DND-41 (cell line): Measurements from ENCODE around the gene FOXO3.

Source experiments
- ATAC-seq: fragments of 200-7000 bp; cut with Tn5 transposase; 3 replicates; pipeline ENCODE4 v1.9.1; 2021; ENCODE audit warnings: low read depth; ENCODE audit not compliant: insufficient read depth
- DNase-seq: peaks from one replicate; pipeline ENCODE4 v3.0.0-alpha.2; 2020
- H2AFZ ChIP-seq: 2 replicates; pipeline ENCODE4 v1.6.0; 2012; ENCODE audit warnings: low read depth, low read length
- H3K27ac ChIP-seq: 2 replicates; pipeline ENCODE4 v1.5.1; 2012; ENCODE audit warnings: low read length, inconsistent platforms
- H3K27me3 ChIP-seq: fragments of 200-600 bp; sonication (generic); 2 replicates; pipeline ENCODE4 v1.6.0; 2012; ENCODE audit warnings: low read length, mild to moderate bottlenecking, inconsistent platforms; ENCODE audit not compliant: insufficient read depth, poor library complexity
- H3K36me3 ChIP-seq: 2 replicates; pipeline ENCODE4 v1.5.1; 2012; ENCODE audit warnings: low read length, inconsistent platforms; ENCODE audit not compliant: insufficient read depth
- H3K4me1 ChIP-seq: 2 replicates; pipeline ENCODE4 v1.5.1; 2012; ENCODE audit warnings: mild to moderate bottlenecking, low read length; ENCODE audit not compliant: insufficient read depth
- H3K4me2 ChIP-seq: 2 replicates; pipeline ENCODE4 v1.6.0; 2012; ENCODE audit warnings: mild to moderate bottlenecking, moderate library complexity, low read length, inconsistent platforms; ENCODE audit not compliant: insufficient read depth
- H3K4me3 ChIP-seq, 2 experiments: fragments of 200-600 bp in 1 of 2; shearing (Covaris generic) in 1 of 2; 2 replicates each; pipeline ENCODE4 v1.5.1; 2012 to 2016; ENCODE audit warnings: inconsistent platforms in 2 of 2, low read length in 2 of 2, mild to moderate bottlenecking in 2 of 2, low read depth in 1 of 2, moderate library complexity in 1 of 2
- H3K79me2 ChIP-seq: 2 replicates; pipeline ENCODE4 v1.6.0; 2012; ENCODE audit warnings: low read length, inconsistent platforms; ENCODE audit not compliant: insufficient read depth
- H3K9ac ChIP-seq: 2 replicates; pipeline ENCODE4 v1.6.0; 2012; ENCODE audit warnings: low read depth, mild to moderate bottlenecking, inconsistent platforms, low read length, moderate library complexity
- H3K9me3 ChIP-seq: 2 replicates; pipeline ENCODE4 v1.5.1; 2012; ENCODE audit warnings: low read length, moderate library complexity, mild to moderate bottlenecking, inconsistent platforms; ENCODE audit not compliant: insufficient read depth, severe bottlenecking
- H4K20me1 ChIP-seq: 2 replicates; pipeline ENCODE4 v1.6.0; 2012; ENCODE audit warnings: low read length; ENCODE audit not compliant: insufficient read depth
- EZH2 ChIP-seq: IDR thresholded peaks from 3 replicates; pipeline ENCODE4 v1.6.1; 2012; ENCODE audit warnings: borderline replicate concordance, low read depth, mild to moderate bottlenecking, moderate library complexity, low read length, inconsistent platforms; ENCODE audit not compliant: severe bottlenecking
- TF ChIP-seq, protein P1 (sequence below): IDR thresholded peaks from 2 replicates; pipeline ENCODE4 v1.5.1; 2012; ENCODE audit warnings: borderline replicate concordance, low read length, moderate library complexity, mild to moderate bottlenecking; ENCODE audit not compliant: poor library complexity, severe bottlenecking; ENCODE audit errors: extremely low read depth

FOXO3 gene

DNA sequence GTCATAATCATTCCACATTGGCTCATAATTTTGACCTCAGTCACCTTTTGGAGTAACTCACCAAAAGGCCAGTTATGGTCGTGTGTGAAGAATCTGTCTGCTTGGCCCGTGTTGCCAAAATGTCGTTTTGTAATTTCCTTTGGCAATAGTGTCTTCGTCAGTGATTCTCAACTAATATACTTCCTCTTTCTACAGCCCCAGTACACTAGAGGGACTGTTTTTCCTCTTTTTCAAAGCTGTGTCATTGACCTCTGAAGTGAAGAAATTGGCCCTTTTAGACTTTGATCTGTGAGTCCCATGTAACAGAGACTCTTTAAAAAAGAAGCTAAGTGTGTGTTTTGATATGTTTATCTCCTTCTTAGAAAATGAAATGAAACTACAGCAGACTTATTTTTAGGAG, 5.2 kb downstream of the FOXO3 start:
- Histone ChIP-seq H3K9me3 (no peaks in the 10 kb centered on the region), H3K36me3 (peaks cover 55% of the 10 kb centered on the region), H3K27me3 (no peaks in the 10 kb centered on the region), H3K79me2 (peaks cover 71% of the 10 kb centered on the region), H3K4me1 (peaks cover 39% of the 10 kb centered on the region), H3K27ac (no peak overlapping the region), H2AFZ (no peak overlapping the region), H4K20me1 (peaks cover 25% of the 10 kb centered on the region), H3K4me2 (no peak overlapping the region), H3K4me3 (no peak overlapping the region), H3K9ac (no peak overlapping the region)
- no peak for DNase-seq
- no peak for ATAC-seq
- TF ChIP-seq EZH2 = no peak
- TF ChIP-seq, protein P1, sequence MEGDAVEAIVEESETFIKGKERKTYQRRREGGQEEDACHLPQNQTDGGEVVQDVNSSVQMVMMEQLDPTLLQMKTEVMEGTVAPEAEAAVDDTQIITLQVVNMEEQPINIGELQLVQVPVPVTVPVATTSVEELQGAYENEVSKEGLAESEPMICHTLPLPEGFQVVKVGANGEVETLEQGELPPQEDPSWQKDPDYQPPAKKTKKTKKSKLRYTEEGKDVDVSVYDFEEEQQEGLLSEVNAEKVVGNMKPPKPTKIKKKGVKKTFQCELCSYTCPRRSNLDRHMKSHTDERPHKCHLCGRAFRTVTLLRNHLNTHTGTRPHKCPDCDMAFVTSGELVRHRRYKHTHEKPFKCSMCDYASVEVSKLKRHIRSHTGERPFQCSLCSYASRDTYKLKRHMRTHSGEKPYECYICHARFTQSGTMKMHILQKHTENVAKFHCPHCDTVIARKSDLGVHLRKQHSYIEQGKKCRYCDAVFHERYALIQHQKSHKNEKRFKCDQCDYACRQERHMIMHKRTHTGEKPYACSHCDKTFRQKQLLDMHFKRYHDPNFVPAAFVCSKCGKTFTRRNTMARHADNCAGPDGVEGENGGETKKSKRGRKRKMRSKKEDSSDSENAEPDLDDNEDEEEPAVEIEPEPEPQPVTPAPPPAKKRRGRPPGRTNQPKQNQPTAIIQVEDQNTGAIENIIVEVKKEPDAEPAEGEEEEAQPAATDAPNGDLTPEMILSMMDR = no peak

DNA sequence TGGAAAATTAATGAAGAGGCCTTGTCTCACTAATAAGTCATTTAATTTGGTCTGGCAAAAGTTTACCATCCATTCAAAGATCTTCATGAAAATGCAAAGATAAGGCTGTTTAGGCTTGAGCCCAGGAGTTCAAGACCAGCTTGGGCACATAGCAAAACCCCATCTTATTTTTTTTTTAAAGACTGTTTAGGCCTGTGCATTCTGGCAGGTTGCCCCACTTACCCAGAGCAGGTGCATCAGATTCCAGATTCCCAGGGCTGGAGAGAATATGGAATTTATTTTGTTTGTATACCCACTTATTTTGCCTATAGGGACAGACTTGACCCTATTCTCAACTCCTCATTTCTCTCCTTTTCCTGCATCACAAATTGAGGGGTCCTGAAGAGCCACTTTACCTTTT, 5.7 kb downstream of the FOXO3 start:
- H3K36me3 ChIP-seq = peaks cover 58% of the 10 kb centered on the region
- ATAC-seq (no peak), DNase-seq (no peak)
- H3K27ac ChIP-seq = no peak overlapping the region
- no peaks in the 10 kb centered on the region for H3K27me3 ChIP-seq
- H3K79me2 ChIP-seq = peaks cover 75% of the 10 kb centered on the region
- no peak overlapping the region for H3K4me3 ChIP-seq
- no peak overlapping the region for H3K4me2 ChIP-seq
- H3K9ac ChIP-seq = no peak overlapping the region
- TF ChIP-seq, protein P1 = no peak
- no peak for TF ChIP-seq EZH2
- peaks cover 39% of the 10 kb centered on the region for H3K4me1 ChIP-seq
- H2AFZ ChIP-seq = no peak overlapping the region
- peaks cover 25% of the 10 kb centered on the region for H4K20me1 ChIP-seq
- no peaks in the 10 kb centered on the region for H3K9me3 ChIP-seq

DNA sequence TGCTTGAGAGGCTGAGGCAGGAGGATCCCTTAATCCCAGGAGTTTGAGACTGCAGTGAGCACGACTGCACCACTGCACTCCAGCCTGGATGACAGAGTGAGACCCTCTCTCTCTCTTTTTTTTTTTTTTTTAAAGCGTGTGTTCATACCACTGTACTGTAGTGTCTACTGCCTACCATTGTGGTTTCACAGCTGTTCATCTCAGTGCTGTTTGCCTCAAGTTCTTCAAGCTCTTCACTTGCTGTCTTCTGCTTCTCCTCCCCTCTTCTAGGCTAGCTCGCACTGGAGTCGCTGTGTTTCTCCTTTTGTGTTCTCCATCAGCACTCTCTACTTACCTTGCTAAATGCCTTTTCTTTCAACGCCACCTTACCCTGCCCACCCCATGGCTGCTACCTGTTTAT, 7.4 kb downstream of the FOXO3 start:
- Histone ChIP-seq H4K20me1 (peaks cover 15% of the 10 kb centered on the region; the same call in 1 of the 2 replicates), H3K4me1 (peaks cover 24% of the 10 kb centered on the region), H3K4me3 (no peak overlapping the region), H3K27ac (no peak overlapping the region), H3K9me3 (no peaks in the 10 kb centered on the region), H3K36me3 (peaks cover 58% of the 10 kb centered on the region), H3K4me2 (no peak overlapping the region), H3K9ac (no peak overlapping the region), H3K79me2 (peaks cover 69% of the 10 kb centered on the region), H3K27me3 (no peaks in the 10 kb centered on the region), H2AFZ (no peak overlapping the region)
- ATAC-seq = peak; percentile 67; the same call in 2 of the 3 replicates
- DNase-seq = no peak
- TF ChIP-seq EZH2 = no peak
- TF ChIP-seq, protein P1 = no peak
